ENCODE results near the gene HMCN1. TPM values are rescaled to one million over a fixed set of nuclear protein-coding genes. Genes with fewer than 3 reads are reported as not detected.

The HMCN1 gene
- total RNA-seq, 1 donor from 2014 or later, result 28.0 TPM

DNA sequence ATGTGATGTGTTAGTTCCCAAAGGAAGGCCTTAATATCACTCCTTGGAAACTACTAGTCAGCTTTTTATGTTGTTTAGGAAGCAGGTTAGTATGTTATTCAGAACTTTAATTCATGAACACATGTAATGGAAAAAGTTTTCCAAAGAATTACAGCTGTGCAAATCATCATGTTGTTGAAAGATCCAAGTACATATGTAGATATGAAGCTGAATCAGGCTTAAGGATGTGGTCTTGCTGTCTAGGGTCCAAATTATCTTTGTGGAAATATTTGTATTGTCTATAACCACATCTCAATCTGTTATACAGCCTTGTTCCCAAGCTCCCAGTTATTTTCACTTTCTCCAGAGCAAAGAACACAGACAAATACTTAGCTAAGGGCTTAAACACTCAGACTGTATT lies 409.3 kb downstream of the HMCN1 start:
- H3K9me3 ChIP-seq, result no peaks in the 10 kb centered on the region
- peaks cover 20% of the 10 kb centered on the region for H3K36me3 ChIP-seq
- TF ChIP-seq, protein P1, sequence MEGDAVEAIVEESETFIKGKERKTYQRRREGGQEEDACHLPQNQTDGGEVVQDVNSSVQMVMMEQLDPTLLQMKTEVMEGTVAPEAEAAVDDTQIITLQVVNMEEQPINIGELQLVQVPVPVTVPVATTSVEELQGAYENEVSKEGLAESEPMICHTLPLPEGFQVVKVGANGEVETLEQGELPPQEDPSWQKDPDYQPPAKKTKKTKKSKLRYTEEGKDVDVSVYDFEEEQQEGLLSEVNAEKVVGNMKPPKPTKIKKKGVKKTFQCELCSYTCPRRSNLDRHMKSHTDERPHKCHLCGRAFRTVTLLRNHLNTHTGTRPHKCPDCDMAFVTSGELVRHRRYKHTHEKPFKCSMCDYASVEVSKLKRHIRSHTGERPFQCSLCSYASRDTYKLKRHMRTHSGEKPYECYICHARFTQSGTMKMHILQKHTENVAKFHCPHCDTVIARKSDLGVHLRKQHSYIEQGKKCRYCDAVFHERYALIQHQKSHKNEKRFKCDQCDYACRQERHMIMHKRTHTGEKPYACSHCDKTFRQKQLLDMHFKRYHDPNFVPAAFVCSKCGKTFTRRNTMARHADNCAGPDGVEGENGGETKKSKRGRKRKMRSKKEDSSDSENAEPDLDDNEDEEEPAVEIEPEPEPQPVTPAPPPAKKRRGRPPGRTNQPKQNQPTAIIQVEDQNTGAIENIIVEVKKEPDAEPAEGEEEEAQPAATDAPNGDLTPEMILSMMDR (IDR thresholded peaks at IDR 0.05), result no peak
- no peaks in the 10 kb centered on the region for H3K4me1 ChIP-seq
- ATAC-seq, result no peak
- H3K4me3 ChIP-seq, result no peak overlapping the region
- intact Hi-C loops (cut with DNase I), result no loop called here
- DNase-seq, result no peak
- H3K27me3 ChIP-seq (ENCODE audit: low read depth), result no peaks in the 10 kb centered on the region
- H3K27ac ChIP-seq, result no peak overlapping the region

DNA sequence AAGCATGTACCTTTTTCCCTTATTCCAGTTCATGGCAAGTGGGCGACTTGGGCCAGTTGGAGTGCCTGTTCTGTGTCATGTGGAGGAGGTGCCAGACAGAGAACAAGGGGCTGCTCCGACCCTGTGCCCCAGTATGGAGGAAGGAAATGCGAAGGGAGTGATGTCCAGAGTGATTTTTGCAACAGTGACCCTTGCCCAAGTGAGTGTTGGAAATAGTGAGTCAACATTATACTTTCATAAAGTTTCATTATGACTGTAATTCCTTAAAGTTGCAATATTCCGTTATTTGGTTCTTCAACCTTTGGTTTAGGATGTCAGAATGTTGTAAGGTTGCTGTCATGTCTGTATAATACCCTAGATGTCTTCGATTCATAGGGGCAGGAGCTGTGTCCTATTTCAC lies 410.3 kb downstream of the HMCN1 start:
- no peak for DNase-seq
- H3K27ac ChIP-seq, result no peak overlapping the region
- no peak overlapping the region for H3K4me3 ChIP-seq
- H3K27me3 ChIP-seq (ENCODE audit: low read depth), result no peaks in the 10 kb centered on the region
- intact Hi-C loops (cut with DNase I), result no loop called here
- peak in 1 of 2 donors; percentile 43 for ATAC-seq
- no peaks in the 10 kb centered on the region for H3K4me1 ChIP-seq
- H3K36me3 ChIP-seq, result peaks cover 25% of the 10 kb centered on the region
- TF ChIP-seq, protein P1 (IDR thresholded peaks at IDR 0.05), result no peak
- no peaks in the 10 kb centered on the region for H3K9me3 ChIP-seq

DNA sequence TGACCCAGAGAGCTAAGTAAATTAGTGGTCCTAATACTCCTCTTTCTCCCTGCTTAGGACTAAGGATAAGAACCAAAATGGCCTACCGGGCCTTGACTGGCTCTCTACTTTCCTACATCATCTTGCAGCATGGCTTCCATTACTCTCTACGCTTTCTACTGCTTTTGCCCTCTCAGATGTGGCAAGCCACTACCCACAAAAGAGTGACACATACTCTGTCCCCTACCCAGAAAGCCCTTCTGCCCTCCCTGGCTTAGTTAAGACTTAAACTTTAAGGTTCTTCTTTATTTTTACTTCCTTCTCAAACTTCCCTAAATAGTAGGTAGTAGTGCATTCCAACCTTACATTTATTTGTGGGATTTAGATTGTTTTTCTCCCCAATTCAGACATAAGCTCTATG lies 412.8 kb downstream of the HMCN1 start:
- H3K36me3 ChIP-seq, result peaks cover 30% of the 10 kb centered on the region
- no peak overlapping the region for H3K27ac ChIP-seq
- ATAC-seq (peak in 1 of 2 donors; percentile 47), DNase-seq (no peak)
- no peaks in the 10 kb centered on the region for H3K9me3 ChIP-seq
- no peak overlapping the region for H3K4me3 ChIP-seq
- no peaks in the 10 kb centered on the region for H3K27me3 ChIP-seq (ENCODE audit: low read depth)
- no peaks in the 10 kb centered on the region for H3K4me1 ChIP-seq
- intact Hi-C loops (cut with DNase I), result no loop called here
- TF ChIP-seq, protein P1 (IDR thresholded peaks at IDR 0.05), result no peak

- Histone ChIP-seq H3K36me3 (peaks cover 37% of the 10 kb centered on the region), H3K27ac (no peak overlapping the region), H3K9me3 (no peaks in the 10 kb centered on the region), H3K27me3 (ENCODE audit: low read depth) (no peaks in the 10 kb centered on the region), H3K4me1 (no peaks in the 10 kb centered on the region), H3K4me3 (no peak overlapping the region)
- ATAC-seq (no peak), DNase-seq (no peak)
- intact Hi-C loops (cut with DNase I), result no loop called here
- TF ChIP-seq, protein P1 (IDR thresholded peaks at IDR 0.05), result no peak
These were observed 415.4 kb downstream of the HMCN1 start for GRCh38 chr1:186149591-186149990.

- no peaks in the 10 kb centered on the region for H3K4me1 ChIP-seq
- no peaks in the 10 kb centered on the region for H3K9me3 ChIP-seq
- no peak overlapping the region for H3K4me3 ChIP-seq
- TF ChIP-seq, protein P1 (IDR thresholded peaks at IDR 0.05), result no peak
- no peaks in the 10 kb centered on the region for H3K27me3 ChIP-seq (ENCODE audit: low read depth)
- no peak for DNase-seq
- no peak overlapping the region for H3K27ac ChIP-seq
- intact Hi-C loops (cut with DNase I), result no loop called here
- H3K36me3 ChIP-seq, result peaks cover 17% of the 10 kb centered on the region
- ATAC-seq, result no peak
These were observed 418.0 kb downstream of the HMCN1 start for GRCh38 chr1:186152227-186152619.
